ENCODE data around the gene CDC42EP5.

- TF ChIP-seq CTCF (IDR thresholded peaks at IDR 0.05) (no peak), POLR2A (IDR thresholded peaks at IDR 0.05) (no peak)
Measured at GRCh38 chr19:54482889-54483288, 9.8 kb upstream of the CDC42EP5 start.

All from esophagus squamous epithelium (tissue), 4 donors.